ENCODE measurements around the gene MTHFD2.
"Not testable (repeated sequence)": the region's sequence is repeated elsewhere in the genome, so short reads cannot be mapped to it uniquely, and the experiment has no call there.

The MTHFD2 gene

DNA sequence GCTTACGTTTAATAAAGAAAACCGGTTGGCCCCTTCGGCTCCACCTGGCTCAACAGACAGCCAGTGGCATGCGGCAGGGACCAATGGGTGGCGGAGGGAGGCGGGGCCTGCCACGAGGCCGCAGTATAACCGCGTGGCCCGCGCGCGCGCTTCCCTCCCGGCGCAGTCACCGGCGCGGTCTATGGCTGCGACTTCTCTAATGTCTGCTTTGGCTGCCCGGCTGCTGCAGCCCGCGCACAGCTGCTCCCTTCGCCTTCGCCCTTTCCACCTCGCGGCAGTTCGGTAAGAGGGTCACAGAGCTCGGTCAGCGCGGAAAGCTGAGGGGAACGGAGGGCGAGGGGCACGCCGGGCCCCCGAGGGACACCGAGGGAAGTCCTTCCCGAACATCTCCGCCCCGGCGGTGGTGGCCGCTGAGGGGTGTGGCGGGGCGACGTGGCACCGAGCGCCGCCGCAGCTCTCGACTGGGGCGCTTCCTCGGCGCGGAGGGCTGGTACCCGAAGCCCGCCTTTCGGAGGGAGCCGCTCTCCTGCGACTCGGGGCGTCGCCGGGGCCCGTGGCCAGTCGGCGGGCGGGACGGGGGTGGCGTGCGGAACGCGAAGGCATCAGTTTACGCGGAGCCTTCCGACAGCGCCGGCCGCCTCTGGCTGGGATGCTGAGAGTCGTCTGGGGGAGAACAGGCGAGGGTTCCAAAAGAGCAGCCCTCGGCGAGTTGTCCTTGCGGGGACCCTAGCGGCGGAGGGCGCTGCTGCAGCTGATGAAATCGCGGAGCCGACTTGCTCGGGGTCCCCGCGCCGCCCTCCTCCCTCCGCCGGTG is at the start of gene MTHFD2:
TSS of gene MTHFD2 (plus strand) at position 155 of the 814 bp plus-strand sequence. CDS start at position 182, 27 bp downstream.
- peak; percentile 52 to 84 for DNase-seq

DNA sequence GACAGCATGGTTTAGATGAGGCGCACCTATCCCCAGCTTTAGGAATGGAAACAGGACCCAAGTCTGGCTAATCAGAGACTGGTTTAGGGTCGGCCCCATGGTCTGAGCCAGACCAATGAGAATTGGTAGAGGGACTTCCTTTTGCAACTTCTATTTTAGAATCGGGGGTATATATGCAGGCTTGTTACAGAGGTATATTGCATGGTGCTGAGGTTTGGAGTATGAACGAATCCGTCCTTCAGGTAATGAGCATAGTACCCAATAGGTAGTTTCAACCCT is 49.2 kb upstream of the MTHFD2 start:
- DNase-seq, result no peak

DNA sequence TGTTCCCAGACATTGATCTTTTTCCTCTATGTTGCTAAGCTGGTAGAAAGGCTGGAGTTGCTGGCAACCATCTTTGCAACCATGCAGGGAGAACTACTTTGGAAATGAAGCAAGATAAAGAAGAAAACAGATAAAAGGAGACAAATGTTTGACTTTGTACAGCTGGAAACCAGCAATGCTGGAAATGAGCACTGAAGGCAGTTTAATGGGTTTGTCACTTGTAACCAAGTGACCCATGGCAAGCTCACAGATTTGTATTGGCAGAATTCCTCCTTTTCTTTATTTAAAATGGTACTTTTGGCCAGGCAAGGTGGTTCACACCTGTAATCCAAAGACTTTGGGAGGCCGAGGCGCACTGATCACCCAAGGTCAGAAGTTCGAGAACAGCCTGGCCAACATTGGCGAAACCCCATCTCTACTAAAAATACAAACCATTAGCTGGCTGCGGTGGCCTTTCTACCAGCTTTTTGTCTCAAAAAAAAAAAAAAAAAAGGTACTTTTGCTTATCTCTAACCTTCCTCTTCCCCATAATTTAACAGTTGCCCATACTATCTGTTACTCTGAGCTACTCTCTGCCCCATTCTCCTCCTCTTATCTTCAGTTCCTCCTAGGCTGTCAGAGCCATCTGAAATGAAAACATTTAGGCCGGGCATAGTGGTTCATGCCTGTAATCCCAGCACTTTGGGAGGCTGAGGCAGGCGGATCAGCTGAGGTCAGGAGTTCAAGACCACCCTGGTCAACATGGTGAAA is 48.7 kb upstream of the MTHFD2 start:
- DNase-seq, result no peak

DNA sequence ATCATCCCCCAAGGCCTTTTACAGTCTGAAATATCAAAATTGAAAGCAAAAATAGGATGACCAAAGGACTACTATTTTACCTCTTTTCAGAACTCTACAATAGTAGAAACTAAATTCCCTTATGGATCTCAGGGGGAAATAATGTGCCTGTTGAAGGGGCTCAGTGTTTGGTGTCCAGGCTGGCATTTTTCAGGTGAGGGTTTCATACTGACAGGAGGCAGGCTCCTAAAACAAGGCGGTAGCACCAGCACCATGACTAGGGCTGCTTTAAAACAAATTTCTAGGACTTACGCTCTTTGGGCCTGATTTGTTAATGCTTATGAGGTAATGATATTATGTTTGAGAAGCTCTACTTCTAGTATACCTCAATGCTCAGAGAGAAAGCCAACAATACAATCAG is 45.5 kb upstream of the MTHFD2 start:
- no peak for DNase-seq

DNA sequence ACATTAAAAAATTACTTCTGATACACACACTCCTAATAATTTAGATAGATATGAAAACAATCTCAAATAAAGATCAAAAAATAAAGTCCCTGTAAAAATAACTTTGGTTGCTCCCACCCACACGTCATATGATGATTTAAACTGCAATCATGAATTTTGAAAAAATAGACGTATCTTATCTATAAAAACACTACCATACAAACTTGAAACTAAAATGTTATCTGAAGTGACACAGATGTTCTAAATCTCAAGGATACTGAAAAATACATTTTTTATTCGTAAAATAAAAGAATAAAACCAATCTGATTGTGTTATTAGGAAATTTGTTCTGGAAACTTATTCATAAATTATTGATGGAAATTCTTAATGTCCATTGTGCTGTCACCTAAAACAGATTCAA is 42.6 kb upstream of the MTHFD2 start:
- no peak for DNase-seq

DNA sequence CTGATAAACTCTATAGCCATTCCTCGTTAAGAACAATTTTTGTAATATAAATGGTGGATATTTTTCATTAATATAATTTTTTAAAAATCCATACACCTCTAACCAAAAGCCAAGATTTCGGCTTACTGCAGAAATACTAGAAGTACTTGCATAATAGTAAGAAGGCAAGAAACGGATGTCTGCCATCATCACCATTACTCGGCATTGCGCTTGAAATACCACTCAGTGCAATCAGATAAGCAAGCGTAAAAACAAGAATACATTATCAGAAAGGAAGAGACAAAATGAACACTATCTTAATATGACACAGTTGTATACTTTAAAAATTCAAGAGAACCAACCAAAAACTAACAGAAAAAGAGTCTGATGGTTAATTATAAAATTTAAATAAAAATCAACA is 35.5 kb upstream of the MTHFD2 start:
- no peak for DNase-seq

DNA sequence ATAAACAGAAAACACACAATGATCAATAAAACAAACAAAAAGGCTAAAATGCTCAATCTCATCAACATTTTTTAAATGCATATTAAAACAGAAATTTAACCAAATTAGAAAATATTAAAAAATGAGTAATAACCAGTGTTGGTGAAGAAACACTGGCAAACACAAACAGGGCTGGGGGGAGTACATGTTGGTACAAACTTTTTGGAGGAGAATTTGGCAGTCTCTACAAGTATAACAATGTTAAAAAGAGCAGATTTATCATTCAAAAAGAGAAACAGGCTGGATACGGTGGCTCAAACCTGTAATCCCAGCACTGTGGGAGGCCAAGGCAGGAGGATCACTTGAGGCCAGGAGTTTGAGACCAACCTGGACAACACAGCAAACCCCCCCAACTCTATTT is 33.7 kb upstream of the MTHFD2 start:
- no peak for DNase-seq

DNA sequence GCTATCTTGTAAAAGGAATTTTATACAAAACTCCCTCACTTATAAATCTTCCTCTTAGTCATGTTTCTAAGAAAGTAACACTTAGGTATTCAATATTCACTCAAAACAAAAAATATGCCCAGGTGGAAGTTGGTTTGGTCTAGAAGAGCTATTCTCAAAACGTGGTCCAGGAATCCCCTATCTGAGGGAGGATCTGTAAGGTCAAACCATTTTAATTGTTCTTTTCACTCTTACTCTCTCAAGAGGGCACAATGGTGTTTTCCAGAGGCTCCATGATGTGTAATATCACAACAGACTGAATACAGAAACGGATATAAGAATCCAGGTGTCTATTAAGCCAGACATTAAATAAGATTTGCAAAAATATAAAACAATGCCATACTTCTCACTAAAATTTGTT is 29.7 kb upstream of the MTHFD2 start:
- no peak for DNase-seq

DNA sequence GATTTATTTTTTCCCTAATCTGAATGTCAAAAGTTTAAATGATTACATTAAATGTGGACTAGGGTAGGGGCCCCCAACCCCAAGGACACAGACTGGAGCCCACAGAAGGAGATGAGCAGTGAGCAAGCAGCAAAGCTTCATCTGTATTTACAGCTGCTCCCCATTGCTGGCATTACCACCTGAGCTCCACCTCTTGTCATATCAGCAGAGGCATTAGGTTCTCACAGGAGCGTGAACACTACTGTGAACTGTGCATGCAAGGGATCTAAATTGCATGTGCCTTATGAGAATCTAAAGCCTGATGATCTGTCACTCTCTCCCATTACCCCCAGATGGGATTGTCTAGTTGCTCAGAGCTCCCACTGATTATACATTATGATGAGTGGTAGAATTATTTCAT is 23.5 kb upstream of the MTHFD2 start:
- DNase-seq, result no peak

DNA sequence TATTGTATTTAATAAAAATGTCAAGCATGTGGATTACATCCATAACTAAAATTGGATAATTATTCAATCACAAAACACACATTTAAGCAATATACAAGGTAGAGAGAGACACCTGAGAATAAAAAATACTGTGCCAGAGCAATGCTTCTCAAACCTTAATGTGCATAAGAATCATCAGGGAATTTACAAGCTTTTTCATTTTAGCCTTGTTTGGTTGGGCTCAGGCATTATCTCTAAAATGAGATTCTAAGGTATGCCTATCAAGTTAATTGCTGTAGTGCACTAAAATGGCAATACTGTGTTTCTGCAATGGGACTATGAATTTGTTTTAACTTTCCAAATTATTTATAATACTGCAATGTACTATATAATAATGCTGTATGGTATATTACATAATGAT is 20.7 kb upstream of the MTHFD2 start:
- no peak for DNase-seq

DNA sequence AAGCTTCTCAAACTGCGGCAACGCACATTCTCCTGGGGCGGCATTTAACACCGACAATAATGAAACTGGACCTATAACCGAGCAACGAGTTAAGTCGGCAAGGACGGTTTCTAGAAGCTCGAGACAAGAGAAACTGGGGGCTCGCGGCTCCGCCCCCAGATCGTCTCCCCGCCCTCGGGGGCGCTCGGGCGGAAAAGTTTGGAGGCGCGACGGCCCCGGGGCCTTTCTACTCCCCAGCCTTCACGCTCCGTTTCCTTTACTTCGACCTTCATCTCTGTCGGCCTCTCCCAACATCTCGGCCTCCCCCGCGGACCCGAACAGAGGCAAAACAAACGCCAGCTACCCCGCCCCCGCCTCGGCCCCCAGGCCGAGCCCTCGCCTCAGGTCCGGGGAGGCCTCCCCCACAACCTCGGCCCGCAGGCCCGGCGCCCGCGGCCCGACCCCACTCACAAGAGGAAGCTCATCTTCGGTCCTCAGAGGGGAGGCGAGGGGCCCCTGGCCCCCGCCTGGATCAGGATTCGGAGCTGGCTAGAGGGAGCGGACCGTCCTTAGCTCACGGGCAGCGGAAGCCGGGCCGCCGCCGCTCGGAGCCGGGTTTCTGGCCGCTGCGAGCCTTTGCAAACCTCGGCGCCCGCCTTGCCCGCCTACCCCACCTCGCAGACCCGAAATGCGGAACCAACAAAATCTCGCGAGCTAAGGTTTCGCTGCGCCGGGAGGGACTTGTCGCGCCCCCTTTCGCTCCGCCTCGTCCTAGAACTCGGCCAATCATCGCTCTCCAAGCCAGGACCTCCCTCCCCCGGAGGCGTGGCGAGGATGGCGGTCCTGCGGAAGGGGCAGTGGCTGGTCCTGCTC is 20.0 kb upstream of the MTHFD2 start, which contains the start of gene MOB1A:
TSS of gene MOB1A (minus strand) at position 669 of the 852 bp plus-strand sequence. CDS start at position 464, 205 bp downstream.
- peak; percentile 84 to 91 for DNase-seq

DNA sequence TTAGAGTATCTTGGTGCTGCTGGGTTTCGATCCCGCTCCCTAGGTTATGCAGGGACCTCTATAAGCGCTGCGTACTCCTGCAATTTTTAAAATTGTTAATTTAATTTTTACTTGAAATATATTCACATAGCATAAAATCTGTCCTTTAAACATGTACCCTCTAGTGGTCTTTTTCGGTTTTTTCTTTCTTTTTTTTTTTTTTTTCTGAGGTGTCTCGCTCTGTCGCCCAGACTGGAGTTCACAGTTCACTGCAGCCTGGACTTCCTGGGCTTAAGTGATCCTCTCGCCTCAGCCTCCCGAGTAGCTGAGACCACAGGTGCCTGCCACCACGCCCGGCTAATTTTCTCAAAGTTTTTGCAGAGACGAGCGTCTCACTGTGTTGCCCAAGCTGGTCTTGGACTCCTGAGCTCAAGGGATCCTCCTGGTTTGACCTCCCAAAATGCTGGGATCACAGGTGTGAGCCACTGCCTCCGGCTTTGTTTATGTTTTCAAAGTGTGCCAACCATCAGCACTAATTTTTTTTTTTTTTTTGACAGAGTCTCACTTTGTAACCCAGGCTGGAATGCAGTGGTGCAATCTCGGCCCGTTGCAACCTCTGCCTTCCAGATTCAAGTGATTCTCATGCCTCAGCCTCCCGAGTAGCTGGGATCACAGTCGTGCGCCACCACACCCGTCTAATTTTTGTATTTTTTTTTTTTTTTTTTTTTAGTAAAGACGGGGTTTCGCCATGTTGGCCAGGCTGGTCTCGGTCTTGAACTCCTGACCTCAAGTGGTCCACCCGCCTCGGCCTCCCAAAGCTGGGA is 19.2 kb upstream of the MTHFD2 start:
- DNase-seq, result no peak

DNA sequence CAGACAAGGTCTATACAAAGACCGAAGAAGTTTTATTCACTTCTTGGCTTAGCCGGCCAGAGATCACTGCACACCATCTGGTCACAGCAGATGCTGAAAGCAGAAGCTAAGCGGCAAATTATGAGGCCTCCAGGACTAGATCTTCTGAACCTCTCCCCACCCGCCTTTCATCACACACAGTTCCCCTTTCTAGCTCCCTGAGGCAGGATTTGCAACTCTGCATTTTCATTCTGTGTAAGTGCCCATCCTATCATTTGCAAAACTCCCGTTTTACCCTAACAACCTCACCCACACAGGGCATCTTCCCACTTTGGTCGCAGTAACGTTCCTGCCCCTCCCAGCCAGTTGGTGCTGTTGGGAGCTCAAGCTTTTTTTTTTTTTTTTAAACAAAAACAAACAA is 16.7 kb upstream of the MTHFD2 start:
- DNase-seq, result no peak

DNA sequence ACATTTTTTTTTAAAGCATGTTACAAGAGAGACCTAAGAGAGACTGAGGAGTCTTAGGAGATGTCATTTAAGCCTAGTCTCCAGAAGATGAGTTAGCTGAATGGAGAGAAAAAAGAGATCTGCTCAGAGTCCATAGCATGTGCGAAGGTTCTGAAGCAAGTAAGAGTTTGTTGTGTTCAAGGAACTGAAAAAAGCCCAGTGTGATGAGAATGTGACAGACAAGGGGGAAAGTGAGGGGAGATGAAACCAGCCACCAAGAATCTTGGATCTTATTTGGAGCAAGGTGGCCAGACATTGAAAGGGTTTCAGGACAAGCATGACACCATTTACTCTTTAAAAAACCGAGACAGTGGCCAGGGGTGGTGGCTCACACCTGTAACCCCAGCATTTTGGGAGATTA is 14.5 kb upstream of the MTHFD2 start:
- no peak for DNase-seq

DNA sequence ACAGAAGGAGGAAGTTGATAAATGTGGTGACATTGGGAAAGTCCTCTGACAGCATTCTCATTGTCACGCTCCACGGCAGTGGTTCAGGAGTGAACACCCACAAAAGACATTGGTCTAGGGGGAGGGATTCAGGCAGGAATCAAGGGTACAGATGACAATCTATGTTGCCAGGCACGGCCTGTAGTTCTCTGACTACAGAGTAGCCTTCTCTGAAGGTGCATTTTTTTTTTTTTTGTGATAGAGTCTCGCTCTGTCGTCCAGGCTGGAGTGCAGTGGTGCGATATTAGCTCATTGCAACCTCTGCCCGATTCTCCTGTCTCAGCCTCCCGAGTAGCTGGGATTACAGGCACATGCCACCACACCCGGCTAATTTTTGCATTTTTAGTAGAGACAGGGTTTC is 12.4 kb upstream of the MTHFD2 start:
- DNase-seq, result no peak

DNA sequence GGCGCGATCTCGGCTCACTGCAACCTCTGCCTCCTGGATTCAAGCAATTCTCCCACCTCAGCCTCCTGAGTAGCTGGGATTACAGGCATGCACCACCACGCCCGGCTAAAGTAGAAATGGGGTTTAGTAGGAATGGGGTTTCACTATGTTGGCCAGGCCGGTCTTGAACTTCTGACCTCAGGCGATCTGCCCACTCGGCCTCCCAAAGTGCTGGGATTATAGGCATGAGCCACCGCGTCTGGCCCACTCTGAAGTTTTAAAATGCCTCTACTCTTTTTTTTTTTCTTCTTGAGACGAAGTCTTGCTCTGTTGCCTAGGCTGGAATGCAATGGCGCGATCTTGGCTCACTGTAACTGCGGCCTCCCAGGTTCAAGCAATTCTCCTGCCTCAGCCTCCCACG is 11.7 kb upstream of the MTHFD2 start:
- DNase-seq, result not testable (repeated sequence)

DNA sequence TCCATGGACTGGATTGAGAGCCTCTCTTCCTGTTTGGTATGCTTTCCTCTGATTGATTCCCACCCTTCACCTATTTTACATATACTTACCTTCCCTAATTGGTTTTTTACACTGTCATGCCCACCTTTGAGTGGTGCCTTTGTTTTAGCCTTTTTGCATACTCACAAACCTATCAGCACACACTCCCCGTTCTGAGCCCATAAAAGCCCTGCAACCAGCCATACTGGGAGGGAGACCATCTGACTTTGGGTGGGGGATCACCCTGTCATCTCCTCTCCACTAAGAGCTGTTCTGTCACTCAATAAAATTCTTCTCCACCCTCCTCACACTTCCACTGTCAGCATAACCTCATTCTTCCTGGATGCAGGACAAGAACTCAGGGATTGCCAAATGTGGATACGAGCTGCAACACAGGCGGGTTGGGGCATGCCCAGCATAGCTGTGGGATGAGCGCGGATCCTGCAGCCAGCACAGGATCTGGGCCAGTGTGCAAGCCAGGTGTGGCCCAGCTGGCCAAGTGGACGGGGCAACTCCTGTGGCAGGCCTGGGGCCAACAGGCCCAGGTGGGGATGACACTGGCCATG is 10.3 kb upstream of the MTHFD2 start:
- DNase-seq, result no peak

DNA sequence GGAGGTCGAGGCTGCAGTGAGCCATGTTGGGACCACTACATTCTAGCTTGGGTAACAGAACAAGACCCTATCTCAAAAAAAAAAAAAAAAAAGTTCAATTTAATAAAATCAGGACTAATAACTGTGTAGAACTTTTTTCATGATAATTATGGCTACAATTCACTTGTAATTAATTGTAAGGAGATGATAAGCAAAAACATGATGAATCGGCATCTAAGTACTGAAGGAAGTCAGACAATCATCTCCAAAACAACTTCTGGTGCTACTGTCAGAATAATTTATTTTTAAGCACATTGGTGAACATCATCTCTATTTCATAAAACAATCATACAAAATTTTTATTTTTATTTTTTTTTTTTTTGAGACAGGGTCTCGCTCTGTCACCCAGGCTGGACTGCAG is 9.7 kb upstream of the MTHFD2 start:
- no peak for DNase-seq

DNA sequence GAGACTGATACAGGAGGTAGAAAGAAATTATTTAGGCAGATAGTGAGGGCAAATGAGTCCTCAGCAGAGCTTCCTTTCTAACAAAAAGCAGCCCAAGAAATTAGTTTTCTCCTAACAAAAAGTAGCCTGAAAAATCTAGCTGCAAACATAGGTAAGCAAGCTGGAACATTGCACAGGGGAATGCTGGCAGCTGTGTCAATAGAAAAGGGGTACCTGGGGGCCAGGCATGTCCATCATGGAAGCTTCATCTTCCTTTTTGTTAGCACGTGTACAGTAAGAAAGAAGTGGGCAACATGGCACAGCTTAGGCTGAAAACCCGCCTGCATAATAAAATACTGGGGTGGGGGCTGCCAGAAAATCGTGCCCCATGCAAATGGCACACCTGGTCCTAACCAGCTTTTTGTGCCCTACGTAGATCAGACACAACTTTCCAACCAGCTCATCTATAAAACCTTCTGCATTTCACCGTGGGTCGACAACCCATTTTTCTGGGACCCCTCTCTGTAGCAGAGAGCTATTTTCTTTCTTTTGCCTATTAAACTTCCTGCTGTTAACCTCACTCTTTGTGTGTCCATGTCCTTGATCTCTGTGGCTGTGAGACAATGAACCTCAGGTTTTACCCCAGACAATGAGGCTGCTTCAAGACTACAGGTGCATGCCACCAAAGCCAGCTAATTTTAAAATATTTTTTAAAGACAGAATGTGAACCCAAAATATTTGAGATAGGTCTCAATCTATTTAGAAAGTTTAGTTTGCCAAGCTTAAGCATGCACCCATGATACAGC is 6.6 kb upstream of the MTHFD2 start:
- no peak for DNase-seq

DNA sequence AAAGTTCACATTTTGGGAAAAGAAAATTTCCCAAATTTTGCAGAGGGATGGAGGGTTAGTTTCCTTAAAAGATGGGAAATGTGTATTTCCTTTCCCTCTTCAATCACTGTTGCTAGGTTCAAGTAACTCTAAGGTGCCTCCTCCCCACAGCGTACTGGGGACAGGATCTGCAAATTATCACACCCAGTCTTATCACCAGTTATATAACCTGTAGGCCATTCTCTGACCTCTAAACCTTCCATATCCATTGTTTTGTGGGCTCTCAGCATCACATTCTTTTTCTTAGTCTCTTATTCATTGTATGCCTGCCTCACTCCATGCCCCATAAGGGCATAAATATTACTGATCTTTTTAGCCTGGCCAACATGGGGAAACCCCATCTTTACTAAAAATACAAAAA is 3.6 kb upstream of the MTHFD2 start:
- no peak for DNase-seq

DNA sequence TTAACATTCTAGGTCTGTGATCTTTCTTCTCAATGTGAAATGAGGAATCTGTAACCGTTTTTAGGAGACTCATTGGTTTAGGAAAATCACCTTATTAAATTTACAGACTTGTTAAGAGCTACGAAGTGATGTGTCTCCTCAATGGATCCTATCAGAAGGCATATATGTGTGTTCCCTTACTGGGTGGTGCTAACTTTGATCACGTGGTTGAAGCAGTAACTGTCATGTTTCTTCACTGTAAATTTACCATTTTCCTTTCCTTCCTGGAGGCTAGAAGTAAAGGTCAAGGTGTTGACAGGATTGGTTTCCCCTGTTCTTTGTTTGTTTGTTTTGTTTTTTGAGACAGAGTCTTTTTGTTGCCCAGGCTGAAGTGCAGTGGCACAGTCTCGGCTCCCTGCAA is 1.4 kb upstream of the MTHFD2 start:
- DNase-seq, result no peak

Measured in NCI-H187 (cell line).